GM21381 (cell line): ENCODE results near the gene RPS15A.
"Not testable (repeated sequence)": the region's sequence is repeated elsewhere in the genome, so short reads cannot be mapped to it uniquely, and the experiment has no call there.

Experiments
- ATAC-seq: cut with Tn5 transposase; IDR thresholded peaks from one replicate; pipeline ENCODE4 v1.9.1; 2021; ENCODE audit warnings: mild to moderate bottlenecking, moderate library complexity; ENCODE audit not compliant: unreplicated experiment

RPS15A gene

GRCh38 chr16:18799500-18799899 is 9.4 kb upstream of the RPS15A start:
- ATAC-seq, result no peak

- ATAC-seq, result no peak
Measured at GRCh38 chr16:18797746-18798145, 7.6 kb upstream of the RPS15A start.

- no peak for ATAC-seq
Measured at GRCh38 chr16:18796377-18796776, 6.2 kb upstream of the RPS15A start.

GRCh38 chr16:18792836-18793433 is 2.8 kb upstream of the RPS15A start:
- no peak for ATAC-seq

GRCh38 chr16:18789515-18789849 is 652 bp downstream of the RPS15A start:
- no peak for ATAC-seq

GRCh38 chr16:18788828-18789514 is 1.2 kb downstream of the RPS15A start:
- ATAC-seq, result no peak

GRCh38 chr16:18784917-18785623 is 5.1 kb downstream of the RPS15A start:
- no peak for ATAC-seq

GRCh38 chr16:18783430-18784341 is 6.4 kb downstream of the RPS15A start:
- no peak for ATAC-seq

GRCh38 chr16:18782697-18783429 is 7.3 kb downstream of the RPS15A start:
- no peak for ATAC-seq

- not testable (repeated sequence) for ATAC-seq
Measured at GRCh38 chr16:18781232-18781631, 8.9 kb downstream of the RPS15A start.

- ATAC-seq, result not testable (repeated sequence)
Measured at GRCh38 chr16:18780460-18781026, 9.6 kb downstream of the RPS15A start.

- ATAC-seq, result not testable (repeated sequence)
Measured at GRCh38 chr16:18777664-18778063, 12.5 kb downstream of the RPS15A start.

GRCh38 chr16:18776334-18776733 is 13.8 kb downstream of the RPS15A start:
- not testable (repeated sequence) for ATAC-seq

- ATAC-seq, result not testable (repeated sequence)
Measured at GRCh38 chr16:18774651-18775050, 15.5 kb downstream of the RPS15A start.

- not testable (repeated sequence) for ATAC-seq
Measured at GRCh38 chr16:18772171-18772570, 18.0 kb downstream of the RPS15A start.

- not testable (repeated sequence) for ATAC-seq
Measured at GRCh38 chr16:18770336-18770962, 19.7 kb downstream of the RPS15A start.

- peak; percentile 64 for ATAC-seq
Measured at GRCh38 chr16:18767217-18767616, 22.9 kb downstream of the RPS15A start.

GRCh38 chr16:18762713-18763112 is 27.4 kb downstream of the RPS15A start:
- peak; percentile 39 for ATAC-seq
